Keratinocyte (primary cell): ENCODE data around the gene TBR1.

Experiments used
- CTCF ChIP-seq, 3 experiments: IDR thresholded peaks in 1 of 3; conservative IDR thresholded peaks in 1 of 3; optimal IDR thresholded peaks in 1 of 3; 2 replicates in 2 of 3; 3 replicates in 1 of 3; pipeline versions ENCODE3 to v1.5.1; 2011; ENCODE audit warnings: low read length in 3 of 3, mild to moderate bottlenecking in 3 of 3, moderate library complexity in 2 of 3, control low read depth in 1 of 3, inconsistent platforms in 1 of 3; ENCODE audit not compliant: insufficient read depth in 2 of 3; ENCODE audit errors: extremely low read depth in 1 of 3
- EZH2 ChIP-seq: IDR thresholded peaks from one replicate; pipeline ENCODE4 v1.6.1; 2012; ENCODE audit warnings: inconsistent platforms, mild to moderate bottlenecking, low read length, moderate library complexity

- TF ChIP-seq EZH2 = peak; percentile 72
- TF ChIP-seq CTCF (optimal IDR thresholded peaks at IDR 0.05 in 1 of 3, IDR thresholded peaks at IDR 0.05 in 1 of 3, conservative IDR thresholded peaks at IDR 0.05 in 1 of 3; ENCODE audit: extremely low read depth in 1 of 3, insufficient read depth in 2 of 3, low read length in 3 of 3) = no peak
These were observed 787 bp upstream of the TBR1 start for GRCh38 chr2:161415034-161415986.
